ENCODE data around the gene MPO.

MPO gene

DNA sequence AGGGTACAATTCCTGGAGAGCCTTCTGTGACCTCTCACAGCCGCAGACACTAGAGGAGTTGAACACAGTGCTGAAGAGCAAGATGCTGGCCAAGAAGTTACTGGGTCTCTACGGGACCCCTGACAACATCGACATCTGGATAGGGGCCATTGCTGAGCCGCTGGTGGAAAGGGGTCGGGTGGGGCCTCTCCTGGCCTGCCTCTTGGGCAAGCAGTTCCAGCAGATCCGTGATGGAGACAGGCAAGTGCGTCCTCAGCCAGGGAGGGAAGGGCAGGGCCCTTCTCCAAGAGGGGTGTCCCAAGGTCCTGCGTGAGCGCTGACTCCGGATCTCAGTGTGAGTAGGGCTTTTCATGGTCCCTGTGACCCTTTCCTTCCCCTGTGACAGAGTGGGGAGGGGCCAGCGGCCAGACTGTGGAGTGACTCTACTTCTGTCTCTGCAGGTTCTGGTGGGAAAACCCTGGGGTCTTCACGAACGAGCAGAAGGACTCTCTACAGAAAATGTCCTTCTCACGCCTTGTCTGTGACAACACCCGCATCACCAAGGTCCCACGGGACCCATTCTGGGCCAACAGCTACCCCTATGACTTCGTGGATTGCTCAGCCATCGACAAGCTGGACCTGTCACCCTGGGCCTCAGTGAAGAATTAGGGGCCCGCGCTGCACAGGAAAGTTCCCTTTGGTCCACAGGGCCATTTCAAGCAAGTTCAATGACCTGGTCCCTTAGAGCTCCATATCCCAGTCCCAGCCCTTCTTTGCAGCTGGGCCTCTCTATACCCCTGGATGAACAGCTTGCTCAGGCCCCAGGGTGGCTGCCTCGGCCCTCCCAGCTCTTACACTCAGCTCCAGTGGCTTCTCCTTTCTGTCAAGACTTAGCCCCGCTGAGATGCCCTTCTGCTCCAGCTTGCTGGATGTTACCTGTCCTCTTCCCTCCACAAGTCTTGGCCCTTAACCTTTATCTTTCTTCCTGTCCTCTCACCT lies 13.1 kb downstream of the MPO start:
- H2AFZ ChIP-seq (ENCODE audit: low read length, unreplicated experiment), result no peak overlapping the region
- peaks cover 84% of the 10 kb centered on the region for H3K27me3 ChIP-seq (ENCODE audit: insufficient read depth, low read length)

GRCh38 chr17:58265902-58266875 lies 14.5 kb downstream of the MPO start:
- Histone ChIP-seq H3K27me3 (ENCODE audit: insufficient read depth, low read length) (peaks cover 91% of the 10 kb centered on the region), H3K4me3 (ENCODE audit: low read depth, low read length) (no peak overlapping the region), H3K27ac (ENCODE audit: low read depth, low read length) (no peak overlapping the region), H3K36me3 (ENCODE audit: insufficient read depth, low read length) (no peaks in the 10 kb centered on the region), H2AFZ (ENCODE audit: low read length, unreplicated experiment) (no peak overlapping the region), H3K79me2 (ENCODE audit: control insufficient read depth, insufficient read depth, low read length, unreplicated experiment) (no peaks in the 10 kb centered on the region), H3K4me1 (ENCODE audit: control insufficient read depth, insufficient read depth, low read length, unreplicated experiment) (no peaks in the 10 kb centered on the region)

More for the DNA sequence above, 13.1 kb downstream of the MPO start:
- no peaks in the 10 kb centered on the region for H3K4me1 ChIP-seq (ENCODE audit: control insufficient read depth, insufficient read depth, low read length, unreplicated experiment)
- H3K36me3 ChIP-seq (ENCODE audit: insufficient read depth, low read length), result no peaks in the 10 kb centered on the region
- no peak overlapping the region for H3K4me3 ChIP-seq (ENCODE audit: low read depth, low read length)
- H3K27ac ChIP-seq (ENCODE audit: low read depth, low read length), result no peak overlapping the region
- no peaks in the 10 kb centered on the region for H3K79me2 ChIP-seq (ENCODE audit: control insufficient read depth, insufficient read depth, low read length, unreplicated experiment)

DNA sequence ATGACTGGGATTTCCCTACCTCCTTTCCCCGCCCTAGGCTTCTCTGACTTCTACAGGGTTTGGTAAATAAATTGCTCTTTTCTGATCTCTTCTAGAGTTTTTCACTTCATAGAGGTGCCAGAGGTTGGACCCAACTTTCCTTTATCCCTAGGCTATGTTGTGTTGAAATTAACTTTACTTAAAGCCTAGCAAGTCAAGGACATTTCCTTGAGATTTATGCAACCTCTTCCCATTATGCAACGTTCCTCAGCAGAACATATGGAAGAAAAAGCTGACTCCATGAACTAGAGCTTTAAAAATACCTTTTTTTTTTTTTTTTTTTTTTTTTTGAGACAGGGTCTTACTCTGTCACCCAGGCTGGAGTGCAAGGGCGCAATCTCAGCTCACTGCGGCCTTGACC lies 15.5 kb downstream of the MPO start:
- H3K36me3 ChIP-seq (ENCODE audit: insufficient read depth, low read length), result no peaks in the 10 kb centered on the region
- no peak overlapping the region for H3K4me3 ChIP-seq (ENCODE audit: low read depth, low read length)
- peaks cover 95% of the 10 kb centered on the region for H3K27me3 ChIP-seq (ENCODE audit: insufficient read depth, low read length)
- no peaks in the 10 kb centered on the region for H3K79me2 ChIP-seq (ENCODE audit: control insufficient read depth, insufficient read depth, low read length, unreplicated experiment)
- H3K4me1 ChIP-seq (ENCODE audit: control insufficient read depth, insufficient read depth, low read length, unreplicated experiment), result no peaks in the 10 kb centered on the region
- no peak overlapping the region for H2AFZ ChIP-seq (ENCODE audit: low read length, unreplicated experiment)
- no peak overlapping the region for H3K27ac ChIP-seq (ENCODE audit: low read depth, low read length)

GRCh38 chr17:58264407-58265103 lies 16.2 kb downstream of the MPO start:
- H3K27ac ChIP-seq (ENCODE audit: low read depth, low read length), result no peak overlapping the region
- H3K79me2 ChIP-seq (ENCODE audit: control insufficient read depth, insufficient read depth, low read length, unreplicated experiment), result no peaks in the 10 kb centered on the region
- H2AFZ ChIP-seq (ENCODE audit: low read length, unreplicated experiment), result no peak overlapping the region
- H3K36me3 ChIP-seq (ENCODE audit: insufficient read depth, low read length), result no peaks in the 10 kb centered on the region
- no peak overlapping the region for H3K4me3 ChIP-seq (ENCODE audit: low read depth, low read length)
- peaks cover 96% of the 10 kb centered on the region for H3K27me3 ChIP-seq (ENCODE audit: insufficient read depth, low read length)
- H3K4me1 ChIP-seq (ENCODE audit: control insufficient read depth, insufficient read depth, low read length, unreplicated experiment), result no peaks in the 10 kb centered on the region

DNA sequence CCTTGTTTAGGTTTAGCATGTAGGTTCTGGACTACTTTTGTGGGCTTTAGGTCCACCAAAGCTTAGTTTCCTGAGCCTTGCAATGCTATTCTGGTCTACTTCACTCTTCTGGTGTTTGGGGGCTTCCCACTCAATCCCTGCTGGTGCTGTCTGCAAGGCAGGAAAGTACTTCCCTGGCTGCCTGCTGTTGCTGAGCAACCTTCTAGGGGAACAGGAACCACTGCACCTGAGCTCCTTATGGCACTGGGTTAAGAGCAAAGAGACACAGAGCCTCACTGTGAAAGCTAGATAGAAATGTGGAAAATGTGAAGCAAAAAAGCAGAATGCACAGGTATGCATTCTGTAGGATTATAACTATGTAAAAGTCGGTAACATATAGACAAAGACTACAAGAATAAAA lies 17.0 kb downstream of the MPO start:
- Histone ChIP-seq H3K79me2 (ENCODE audit: control insufficient read depth, insufficient read depth, low read length, unreplicated experiment) (no peaks in the 10 kb centered on the region), H3K4me1 (ENCODE audit: control insufficient read depth, insufficient read depth, low read length, unreplicated experiment) (no peaks in the 10 kb centered on the region), H2AFZ (ENCODE audit: low read length, unreplicated experiment) (no peak overlapping the region), H3K4me3 (ENCODE audit: low read depth, low read length) (no peak overlapping the region), H3K36me3 (ENCODE audit: insufficient read depth, low read length) (no peaks in the 10 kb centered on the region), H3K27me3 (ENCODE audit: insufficient read depth, low read length) (peaks cover 97% of the 10 kb centered on the region), H3K27ac (ENCODE audit: low read depth, low read length) (no peak overlapping the region)

GRCh38 chr17:58262149-58262548 lies 18.6 kb downstream of the MPO start:
- Histone ChIP-seq H3K36me3 (ENCODE audit: insufficient read depth, low read length) (no peaks in the 10 kb centered on the region), H2AFZ (ENCODE audit: low read length, unreplicated experiment) (no peak overlapping the region), H3K79me2 (ENCODE audit: control insufficient read depth, insufficient read depth, low read length, unreplicated experiment) (no peaks in the 10 kb centered on the region), H3K4me1 (ENCODE audit: control insufficient read depth, insufficient read depth, low read length, unreplicated experiment) (no peaks in the 10 kb centered on the region), H3K4me3 (ENCODE audit: low read depth, low read length) (no peak overlapping the region), H3K27ac (ENCODE audit: low read depth, low read length) (no peak overlapping the region), H3K27me3 (ENCODE audit: insufficient read depth, low read length) (peaks cover 97% of the 10 kb centered on the region)

DNA sequence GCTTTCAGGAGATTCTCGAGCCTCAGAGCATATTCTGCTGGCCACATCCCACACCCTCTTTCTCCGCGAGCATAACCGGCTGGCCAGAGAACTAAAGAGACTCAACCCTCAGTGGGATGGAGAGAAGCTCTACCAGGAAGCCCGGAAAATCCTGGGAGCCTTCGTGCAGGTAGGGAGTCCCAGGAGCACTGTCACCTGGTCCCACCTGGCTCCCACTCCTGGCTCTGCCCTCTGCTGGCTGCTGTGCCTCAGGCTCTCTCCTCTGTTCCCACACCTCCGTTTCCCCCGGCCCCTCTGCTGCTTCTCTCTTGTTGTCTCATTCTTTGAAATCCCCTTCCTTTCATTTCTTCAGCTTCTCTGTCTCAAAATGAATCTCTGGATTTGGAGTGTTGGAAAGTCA lies 25.9 kb downstream of the MPO start:
- Histone ChIP-seq H3K79me2 (ENCODE audit: control insufficient read depth, insufficient read depth, low read length, unreplicated experiment) (no peaks in the 10 kb centered on the region), H2AFZ (ENCODE audit: low read length, unreplicated experiment) (no peak overlapping the region), H3K27ac (ENCODE audit: low read depth, low read length) (no peak overlapping the region), H3K36me3 (ENCODE audit: insufficient read depth, low read length) (no peaks in the 10 kb centered on the region), H3K4me1 (ENCODE audit: control insufficient read depth, insufficient read depth, low read length, unreplicated experiment) (no peaks in the 10 kb centered on the region), H3K4me3 (ENCODE audit: low read depth, low read length) (no peak overlapping the region), H3K27me3 (ENCODE audit: insufficient read depth, low read length) (peaks cover 56% of the 10 kb centered on the region)

GRCh38 chr17:58253082-58253481 lies 27.7 kb downstream of the MPO start:
- no peaks in the 10 kb centered on the region for H3K36me3 ChIP-seq (ENCODE audit: insufficient read depth, low read length)
- no peaks in the 10 kb centered on the region for H3K4me1 ChIP-seq (ENCODE audit: control insufficient read depth, insufficient read depth, low read length, unreplicated experiment)
- peaks cover 45% of the 10 kb centered on the region for H3K27me3 ChIP-seq (ENCODE audit: insufficient read depth, low read length)
- no peak overlapping the region for H3K27ac ChIP-seq (ENCODE audit: low read depth, low read length)
- H2AFZ ChIP-seq (ENCODE audit: low read length, unreplicated experiment), result no peak overlapping the region
- H3K4me3 ChIP-seq (ENCODE audit: low read depth, low read length), result no peak overlapping the region
- H3K79me2 ChIP-seq (ENCODE audit: control insufficient read depth, insufficient read depth, low read length, unreplicated experiment), result no peaks in the 10 kb centered on the region

GRCh38 chr17:58252141-58252540 lies 28.6 kb downstream of the MPO start:
- Histone ChIP-seq H3K27me3 (ENCODE audit: insufficient read depth, low read length) (peaks cover 41% of the 10 kb centered on the region), H3K27ac (ENCODE audit: low read depth, low read length) (no peak overlapping the region), H3K4me1 (ENCODE audit: control insufficient read depth, insufficient read depth, low read length, unreplicated experiment) (no peaks in the 10 kb centered on the region)

GRCh38 chr17:58250344-58251011 lies 30.3 kb downstream of the MPO start:
- Histone ChIP-seq H3K27ac (ENCODE audit: low read depth, low read length) (no peak overlapping the region), H3K36me3 (ENCODE audit: insufficient read depth, low read length) (no peaks in the 10 kb centered on the region), H3K79me2 (ENCODE audit: control insufficient read depth, insufficient read depth, low read length, unreplicated experiment) (no peaks in the 10 kb centered on the region), H2AFZ (ENCODE audit: low read length, unreplicated experiment) (no peak overlapping the region), H3K4me3 (ENCODE audit: low read depth, low read length) (no peak overlapping the region), H3K4me1 (ENCODE audit: control insufficient read depth, insufficient read depth, low read length, unreplicated experiment) (no peaks in the 10 kb centered on the region), H3K27me3 (ENCODE audit: insufficient read depth, low read length) (peaks cover 34% of the 10 kb centered on the region)

More at GRCh38 chr17:58252141-58252540, 28.6 kb downstream of the MPO start:
- no peak overlapping the region for H3K4me3 ChIP-seq (ENCODE audit: low read depth, low read length)
- H3K36me3 ChIP-seq (ENCODE audit: insufficient read depth, low read length), result no peaks in the 10 kb centered on the region
- H3K79me2 ChIP-seq (ENCODE audit: control insufficient read depth, insufficient read depth, low read length, unreplicated experiment), result no peaks in the 10 kb centered on the region
- H2AFZ ChIP-seq (ENCODE audit: low read length, unreplicated experiment), result no peak overlapping the region
